Esophagus squamous epithelium (tissue), 4 donors: ENCODE results near the gene CRB2.

Experiments used
- POLR2A ChIP-seq, 4 donors: fragments of 450-650 bp; IDR thresholded peaks; one replicate each; pipeline ENCODE4 v1.6.1; 2017; ENCODE audit warnings: antibody characterized with exemption in 4 of 4, mild to moderate bottlenecking in 4 of 4, moderate library complexity in 3 of 4
- TF ChIP-seq, protein P1 (sequence below), 6 experiments: fragments of 450-650 bp in 4 of 6; fragments of 200-600 bp in 2 of 6; sonication (generic) in 2 of 6; IDR thresholded peaks; one replicate each; pipeline ENCODE4 v1.5.1; 2016 to 2019; ENCODE audit warnings: antibody characterized with exemption in 6 of 6, mild to moderate bottlenecking in 4 of 6, moderate library complexity in 4 of 6

DNA sequence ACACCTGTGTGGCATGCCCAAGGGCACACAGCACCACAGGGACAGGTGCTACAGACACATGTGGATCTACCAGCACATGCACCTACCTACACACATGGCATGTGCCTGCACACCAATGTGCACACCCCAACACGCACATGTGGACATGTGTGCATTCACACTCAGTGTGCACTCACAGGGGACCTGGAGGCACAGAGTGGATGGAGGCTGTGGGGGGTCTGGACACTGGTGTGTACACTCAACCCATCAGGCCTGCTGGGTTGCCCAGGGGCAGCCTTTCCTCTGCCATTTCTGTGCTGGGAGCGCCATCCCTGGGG, 1.7 kb downstream of the CRB2 start:
- TF ChIP-seq, protein P1, sequence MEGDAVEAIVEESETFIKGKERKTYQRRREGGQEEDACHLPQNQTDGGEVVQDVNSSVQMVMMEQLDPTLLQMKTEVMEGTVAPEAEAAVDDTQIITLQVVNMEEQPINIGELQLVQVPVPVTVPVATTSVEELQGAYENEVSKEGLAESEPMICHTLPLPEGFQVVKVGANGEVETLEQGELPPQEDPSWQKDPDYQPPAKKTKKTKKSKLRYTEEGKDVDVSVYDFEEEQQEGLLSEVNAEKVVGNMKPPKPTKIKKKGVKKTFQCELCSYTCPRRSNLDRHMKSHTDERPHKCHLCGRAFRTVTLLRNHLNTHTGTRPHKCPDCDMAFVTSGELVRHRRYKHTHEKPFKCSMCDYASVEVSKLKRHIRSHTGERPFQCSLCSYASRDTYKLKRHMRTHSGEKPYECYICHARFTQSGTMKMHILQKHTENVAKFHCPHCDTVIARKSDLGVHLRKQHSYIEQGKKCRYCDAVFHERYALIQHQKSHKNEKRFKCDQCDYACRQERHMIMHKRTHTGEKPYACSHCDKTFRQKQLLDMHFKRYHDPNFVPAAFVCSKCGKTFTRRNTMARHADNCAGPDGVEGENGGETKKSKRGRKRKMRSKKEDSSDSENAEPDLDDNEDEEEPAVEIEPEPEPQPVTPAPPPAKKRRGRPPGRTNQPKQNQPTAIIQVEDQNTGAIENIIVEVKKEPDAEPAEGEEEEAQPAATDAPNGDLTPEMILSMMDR (IDR thresholded peaks at IDR 0.05) = no peak
- no peak for TF ChIP-seq POLR2A (IDR thresholded peaks at IDR 0.05)
